H1 (cell line): ENCODE measurements around the gene RUSF1. TPM values are rescaled to one million over a fixed set of nuclear protein-coding genes. Genes with fewer than 3 reads are reported as not detected.

Source experiments
- CTCF ChIA-PET: fragments of 300-600 bp; sonication (Branson Sonifier 250); formaldehyde crosslinking; loops from one replicate; lab custom pipeline; 2021; ENCODE audit not compliant: partially characterized antibody; lab: Charles Lee
- POLR2A ChIA-PET: fragments of 300-600 bp; sonication (Branson Sonifier 250); formaldehyde crosslinking; loops from one replicate; lab custom pipeline; 2021; ENCODE audit warnings: inconsistent platforms; ENCODE audit not compliant: partially characterized antibody; lab: Charles Lee
- DNase-seq, 2 experiments: peaks; one replicate each; pipeline versions ENCODE4 v3.0.0 to v3.0.0-alpha.2; 2010 to 2022; ENCODE audit warnings: low spot score in 2 of 2, low read depth in 1 of 2, mixed read lengths in 1 of 2
- FAIRE-seq: peaks from 2 replicates; lab custom pipeline; 2011; peaks lifted over from hg19 to GRCh38; lab: Jason Lieb, UNC
- H2AFZ ChIP-seq: 2 replicates; pipeline ENCODE4 v1.8.1; 2012; ENCODE audit warnings: low read length, inconsistent platforms
- H2AK5ac ChIP-seq: 2 replicates; pipeline ENCODE4 v1.6.1; 2013; ENCODE audit warnings: low read depth, low read length
- H2BK120ac ChIP-seq: replicated peaks from 2 replicates; pipeline ENCODE3; 2013; ENCODE audit warnings: low read depth, low read length, inconsistent platforms
- H2BK12ac ChIP-seq: 2 replicates; pipeline ENCODE4 v1.6.1; 2013; ENCODE audit warnings: low read depth, low read length
- H2BK15ac ChIP-seq: 2 replicates; pipeline ENCODE4 v1.6.1; 2013; ENCODE audit warnings: low read length
- H2BK20ac ChIP-seq: 2 replicates; pipeline ENCODE4 v1.6.1; 2013; ENCODE audit warnings: low read length
- H2BK5ac ChIP-seq: 2 replicates; pipeline ENCODE4 v1.6.1; 2013; ENCODE audit warnings: low read depth, low read length
- H3K14ac ChIP-seq: 2 replicates; pipeline ENCODE4 v1.6.1; 2013; ENCODE audit warnings: inconsistent platforms; ENCODE audit not compliant: insufficient read length
- H3K18ac ChIP-seq: 2 replicates; pipeline ENCODE4 v1.6.1; 2013; ENCODE audit warnings: low read length; ENCODE audit errors: extremely low read depth
- H3K23ac ChIP-seq: 2 replicates; pipeline ENCODE4 v1.6.1; 2013; ENCODE audit warnings: inconsistent platforms; ENCODE audit not compliant: insufficient read length
- H3K23me2 ChIP-seq: 2 replicates; pipeline ENCODE4 v1.6.1; 2013; ENCODE audit warnings: low read depth, low read length
- H3K27ac ChIP-seq: 2 replicates; pipeline ENCODE4 v1.6.1; 2011; ENCODE audit warnings: low read depth, low read length, inconsistent platforms
- H3K27me3 ChIP-seq, 4 experiments: replicated peaks in 1 of 4; 1 replicate in 1 of 4; 2 replicates in 3 of 4; pipeline versions ENCODE4 v1.6.1 to v1.8.1; 2011 to 2013; ENCODE audit warnings: low read length in 3 of 4, mild to moderate bottlenecking in 3 of 4, inconsistent platforms in 2 of 4, mixed read lengths in 2 of 4, moderate library complexity in 1 of 4; ENCODE audit not compliant: control insufficient read depth in 3 of 4, insufficient read depth in 3 of 4; ENCODE audit errors: extremely low read depth in 1 of 4
- H3K36me3 ChIP-seq, 4 experiments: 2 replicates each; pipeline versions ENCODE4 v1.6.1 to v1.8.1; 2011 to 2013; ENCODE audit warnings: mild to moderate bottlenecking in 4 of 4, low read length in 3 of 4, moderate library complexity in 2 of 4, control low read depth in 1 of 4, inconsistent platforms in 1 of 4; ENCODE audit not compliant: insufficient read depth in 4 of 4, control insufficient read depth in 2 of 4
- H3K4ac ChIP-seq: replicated peaks from 2 replicates; pipeline ENCODE3; 2013; ENCODE audit warnings: low read length, low read depth, mixed read lengths, inconsistent platforms; ENCODE audit not compliant: insufficient read length
- H3K4me1 ChIP-seq, 4 experiments: replicated peaks in 1 of 4; 1 replicate in 1 of 4; 2 replicates in 3 of 4; pipeline versions ENCODE4 v1.6.1 to v1.8.1; 2011 to 2013; ENCODE audit warnings: low read length in 3 of 4, inconsistent platforms in 2 of 4, mixed read lengths in 1 of 4; ENCODE audit not compliant: insufficient read depth in 4 of 4, control insufficient read depth in 3 of 4
- H3K4me2 ChIP-seq, 2 experiments: 2 replicates each; pipeline versions ENCODE4 v1.6.1 to v1.8.1; 2011 to 2013; ENCODE audit warnings: low read depth in 2 of 2, low read length in 2 of 2, control low read depth in 1 of 2, inconsistent platforms in 1 of 2, mild to moderate bottlenecking in 1 of 2; ENCODE audit not compliant: insufficient read depth in 1 of 2
- H3K4me3 ChIP-seq, 4 experiments: fragments of 200-600, 300-600 bp in 1 of 4; sonication (generic), shearing (Covaris generic), sonication (Bioruptor Twin) in 1 of 4; 2 replicates each; pipeline versions ENCODE4 v1.5.1 to v1.8.1; 2011 to 2016; ENCODE audit warnings: low read length in 4 of 4, low read depth in 3 of 4, control low read depth in 2 of 4, inconsistent platforms in 2 of 4, mild to moderate bottlenecking in 2 of 4, mixed read lengths in 1 of 4, moderate library complexity in 1 of 4; ENCODE audit not compliant: insufficient read depth in 2 of 4; ENCODE audit errors: extremely low read depth in 1 of 4
- H3K56ac ChIP-seq: replicated peaks from 2 replicates; pipeline ENCODE3; 2013; ENCODE audit warnings: low read depth, mild to moderate bottlenecking, mixed read lengths, low read length, inconsistent platforms; ENCODE audit not compliant: insufficient read length
- H3K79me1 ChIP-seq: 2 replicates; pipeline ENCODE4 v1.6.1; 2013; ENCODE audit warnings: low read depth, low read length, control low read depth
- H3K79me2 ChIP-seq, 2 experiments: 2 replicates each; pipeline versions ENCODE4 v1.6.1 to v1.8.1; 2012 to 2013; ENCODE audit warnings: low read length in 2 of 2, mild to moderate bottlenecking in 2 of 2, inconsistent platforms in 1 of 2; ENCODE audit not compliant: insufficient read depth in 2 of 2, control insufficient read depth in 1 of 2
- H3K9ac ChIP-seq, 4 experiments: replicated peaks in 1 of 4; 1 replicate in 1 of 4; 2 replicates in 3 of 4; pipeline versions ENCODE4 v1.6.1 to v1.8.1; 2011 to 2013; ENCODE audit warnings: low read depth in 3 of 4, low read length in 3 of 4, control low read depth in 2 of 4, mild to moderate bottlenecking in 2 of 4, moderate library complexity in 2 of 4, inconsistent platforms in 1 of 4; ENCODE audit errors: extremely low read depth in 1 of 4
- H3K9me3 ChIP-seq, 2 experiments: 2 replicates each; pipeline versions ENCODE4 v1.6.1 to v1.8.1; 2012 to 2013; ENCODE audit warnings: mild to moderate bottlenecking in 2 of 2, moderate library complexity in 2 of 2, control low read depth in 1 of 2, inconsistent platforms in 1 of 2, low read depth in 1 of 2, low read length in 1 of 2, mixed read lengths in 1 of 2; ENCODE audit not compliant: insufficient read depth in 2 of 2
- H4K20me1 ChIP-seq, 2 experiments: replicated peaks in 1 of 2; 2 replicates each; pipeline versions ENCODE3 to v1.8.1; 2011 to 2013; ENCODE audit warnings: inconsistent platforms in 2 of 2, low read length in 2 of 2, mild to moderate bottlenecking in 1 of 2; ENCODE audit not compliant: insufficient read depth in 2 of 2, control insufficient read depth in 1 of 2
- H4K5ac ChIP-seq: 2 replicates; pipeline ENCODE4 v1.6.1; 2013; ENCODE audit warnings: low read length, low read depth, mixed read lengths, inconsistent platforms; ENCODE audit not compliant: insufficient read length
- H4K8ac ChIP-seq: 2 replicates; pipeline ENCODE4 v1.8.0; 2013; ENCODE audit warnings: mild to moderate bottlenecking, moderate library complexity, low read length, inconsistent platforms; ENCODE audit not compliant: insufficient read depth; ENCODE audit errors: extremely low read depth
- H4K91ac ChIP-seq: replicated peaks from 2 replicates; pipeline ENCODE3; 2013; ENCODE audit warnings: low read length, mixed read lengths, inconsistent platforms; ENCODE audit not compliant: insufficient read length
- EZH2 ChIP-seq: fragments of 200-600 bp; sonication (generic); IDR thresholded peaks from 2 replicates; pipeline ENCODE4 v1.7.1; 2012; ENCODE audit warnings: low read depth, mild to moderate bottlenecking, moderate library complexity, low read length, inconsistent platforms; ENCODE audit not compliant: severe bottlenecking
- HDAC2 ChIP-seq, 2 experiments: fragments of 300-600 bp in 1 of 2; sonication (generic) in 1 of 2; IDR thresholded peaks; 2 replicates each; pipeline ENCODE4 v1.6.1; 2011 to 2012; ENCODE audit warnings: low read depth in 2 of 2, low read length in 2 of 2, mild to moderate bottlenecking in 2 of 2, moderate library complexity in 2 of 2, borderline replicate concordance in 1 of 2, inconsistent platforms in 1 of 2
- KDM1A ChIP-seq: fragments of 200-600, 300-600 bp; sonication (generic); IDR thresholded peaks from 2 replicates; pipeline ENCODE4 v1.7.1; 2016; ENCODE audit warnings: mild to moderate bottlenecking, low read length, borderline replicate concordance
- KDM4A ChIP-seq: IDR thresholded peaks from one replicate; pipeline ENCODE4 v1.7.1; 2012; ENCODE audit warnings: low read depth, mild to moderate bottlenecking, moderate library complexity, low read length, inconsistent platforms; ENCODE audit not compliant: severe bottlenecking
- MAFK ChIP-seq: IDR thresholded peaks from 2 replicates; pipeline ENCODE4 v1.6.1; 2012; ENCODE audit warnings: low read depth, mild to moderate bottlenecking, improper control_type of control experiment, low read length
- SIX5 ChIP-seq: IDR thresholded peaks from 2 replicates; pipeline ENCODE4 v1.6.1; 2011; ENCODE audit warnings: mild to moderate bottlenecking, low read depth, low read length
- SP1 ChIP-seq: IDR thresholded peaks from 2 replicates; pipeline ENCODE4 v1.6.1; 2011; ENCODE audit warnings: low read depth, low read length
- SUZ12 ChIP-seq: fragments of 200-600 bp; sonication (generic); IDR thresholded peaks from 2 replicates; pipeline ENCODE4 v1.6.1; 2012; ENCODE audit warnings: mild to moderate bottlenecking, inconsistent platforms, low read length, moderate library complexity, mixed read lengths
- ZNF274 ChIP-seq: IDR thresholded peaks from 2 replicates; pipeline ENCODE4 v1.7.0; 2012; ENCODE audit warnings: low read length, borderline replicate concordance; ENCODE audit errors: extremely low read depth
- WGBS, 2 experiments: shearing (Covaris generic) in 1 of 2; methylation state at CpG; one replicate each; pipeline versions ENCODE4 v1.1.6 to v1.1.7; 2013 to 2015; ENCODE audit warnings: low lambda C conversion rate in 2 of 2, mixed read lengths in 2 of 2, inconsistent platforms in 1 of 2, low coverage in 1 of 2, missing lambda C conversion rate in 1 of 2; ENCODE audit not compliant: insufficient replicate concordance in 2 of 2, insufficient coverage in 1 of 2, insufficient read length in 1 of 2; ENCODE audit errors: extremely low coverage in 1 of 2, missing lambda C conversion rate in 1 of 2; 5-methylcytosine and 5-hydroxymethylcytosine counted together
- polyA plus RNA-seq, 7 experiments: library from polyadenylated mRNA; depleted of rRNA in 3 of 7; stranded (reverse) in 5 of 7; unstranded in 2 of 7; fragments of >200 nt in 5 of 7; fragments of 200-250 nt in 2 of 7; gene quantifications; 1 replicate in 5 of 7; 2 replicates in 1 of 7; 4 replicates in 1 of 7; pipeline versions ENCODE4 v1.2.1 to v1.2.3, GENCODE V29; 2011 to 2013; ENCODE audit warnings: missing spikeins in 2 of 7, mixed read lengths in 2 of 7
- total RNA-seq: library from RNA; stranded (reverse); fragmentation: NEBNext Ultra II Directional; extraction: Animal tissue kit (Norgen Biotek cat#: 25700); gene quantifications from 2 replicates; pipeline ENCODE4 v1.2.1, GENCODE V29; 2021
- TF ChIP-seq, protein P1 (sequence below): IDR thresholded peaks from 2 replicates; pipeline ENCODE4 v1.6.1; 2012; ENCODE audit warnings: inconsistent platforms

RUSF1 gene
- total and polyA plus RNA-seq, 2 of the 8 experiments (the other 6 are each of a cell fraction or from before 2014, with no cell fraction given): 22.5 to 33.7 TPM

DNA sequence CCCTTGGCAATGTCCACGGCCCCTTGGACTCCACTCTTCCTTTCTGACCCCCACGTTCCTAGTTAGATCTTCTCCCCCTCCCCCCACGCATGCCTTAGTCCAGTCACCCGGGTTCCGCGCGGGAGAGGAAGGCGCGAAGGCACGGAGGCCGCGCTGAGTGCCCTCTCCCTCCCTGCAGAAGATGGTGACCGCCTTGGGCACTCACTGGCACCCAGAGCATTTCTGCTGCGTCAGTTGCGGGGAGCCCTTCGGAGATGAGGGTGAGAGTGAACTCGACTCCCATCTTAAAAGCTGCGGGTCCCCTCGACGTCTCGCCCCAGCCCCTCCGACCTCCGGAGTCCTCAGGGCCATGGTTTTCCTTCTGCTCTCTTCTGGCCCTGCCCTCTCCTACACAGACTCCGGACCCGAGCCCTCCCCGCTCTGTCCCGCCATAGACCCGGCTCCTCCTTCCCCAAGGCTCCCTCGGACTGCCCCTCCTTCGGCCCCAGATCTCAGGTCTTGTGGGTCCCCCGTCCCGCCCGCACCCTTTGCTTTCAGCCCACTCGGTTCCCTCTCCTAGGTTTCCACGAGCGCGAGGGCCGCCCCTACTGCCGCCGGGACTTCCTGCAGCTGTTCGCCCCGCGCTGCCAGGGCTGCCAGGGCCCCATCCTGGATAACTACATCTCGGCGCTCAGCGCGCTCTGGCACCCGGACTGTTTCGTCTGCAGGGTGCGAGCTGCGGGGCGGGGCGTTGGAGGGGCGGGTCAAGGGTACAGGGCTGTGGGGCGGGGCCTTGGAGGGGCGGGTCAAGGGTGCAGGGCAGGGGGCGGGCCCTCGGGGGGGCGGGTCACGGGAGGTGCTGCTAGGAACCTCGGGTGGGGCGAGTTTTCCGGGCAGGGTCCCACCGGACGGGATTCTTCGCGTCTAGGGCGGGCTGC, 31.6 kb downstream of the RUSF1 start:
- FAIRE-seq (no peak), DNase-seq (peak in 1 of 2 experiments; percentile 86)
- H3K23me2 ChIP-seq: peaks cover 19% of the 10 kb centered on the region; the same call in 1 of the 2 replicates
- no peaks in the 10 kb centered on the region for H3K79me2 ChIP-seq
- no peak overlapping the region for H2BK5ac ChIP-seq
- peak overlapping the region; percentile 41 for H4K5ac ChIP-seq
- peak overlapping the region; percentile 54 to 79 (median 64) for H3K4me3 ChIP-seq
- H3K27ac ChIP-seq: no peak overlapping the region
- peak overlapping the region; percentile 39; the same call in 1 of the 2 replicates for H2BK12ac ChIP-seq
- no peaks in the 10 kb centered on the region for H3K36me3 ChIP-seq
- peak overlapping the region; percentile 43; the same call in 1 of the 2 replicates for H2AFZ ChIP-seq
- no peaks in the 10 kb centered on the region for H3K9me3 ChIP-seq
- no peaks in the 10 kb centered on the region for H3K79me1 ChIP-seq
- no peak overlapping the region for H3K14ac ChIP-seq
- H3K4me1 ChIP-seq: peaks cover 0 to 8% (median 3%) of the 10 kb centered on the region in 4 experiments; a peak in 5 of 7 replicates
- H2BK15ac ChIP-seq: no peak overlapping the region
- peak overlapping the region; percentile 71 for H4K8ac ChIP-seq
- no peak overlapping the region for H3K23ac ChIP-seq
- 5% methylated on average over 23 of the region's 68 CpGs; no CpG with 5 or more reads in 1 of the 2 experiments for WGBS, 2 experiments
- no peak overlapping the region for H2BK120ac ChIP-seq
- no peak overlapping the region for H2BK20ac ChIP-seq
- peak overlapping the region; percentile 62 to 99 for H3K4me2 ChIP-seq
- peak overlapping the region; percentile 28 for H3K4ac ChIP-seq
- peaks cover 2 to 49% (median 35%) of the 10 kb centered on the region in 4 experiments for H3K27me3 ChIP-seq
- H4K91ac ChIP-seq: peak overlapping the region; percentile 82
- peak overlapping the region; percentile 24 for H3K56ac ChIP-seq
- H2AK5ac ChIP-seq: no peak overlapping the region
- CTCF ChIA-PET: interaction anchor here (0.6 to 5.1 kb wide), 11 partner anchors 11 to 432 kb away, joined by 3 to 35 read pairs (median 5); partner anchors contain the start of gene ARMC5
- H4K20me1 ChIP-seq: peaks cover 0 to 4% of the 10 kb centered on the region in 2 experiments
- peak overlapping the region; percentile 62 for H3K18ac ChIP-seq
- POLR2A ChIA-PET: interaction anchor here (0.7 to 6.0 kb wide), 9 partner anchors 11 to 296 kb away, joined by 3 to 40 read pairs (median 4); partner anchors contain the start of genes ARMC5, FUS, RUSF1 and ZNF843
- H3K9ac ChIP-seq: no peak overlapping the region; a peak in 1 of 7 replicates
- TF ChIP-seq SIX5 (no peak), MAFK (peak; percentile 8; the same call in 1 of the 2 replicates), SUZ12 (no peak; the same call in 1 of the 2 replicates), SP1 (no peak), KDM4A (peak; percentile 84), ZNF274 (no peak), KDM1A (no peak), HDAC2 (IDR thresholded peaks at IDR 0.05; ENCODE audit: borderline replicate concordance in 1 of 2, low read depth in 2 of 2, low read length in 2 of 2) (no peak), EZH2 (peak; percentile 16)
- TF ChIP-seq, protein P1, sequence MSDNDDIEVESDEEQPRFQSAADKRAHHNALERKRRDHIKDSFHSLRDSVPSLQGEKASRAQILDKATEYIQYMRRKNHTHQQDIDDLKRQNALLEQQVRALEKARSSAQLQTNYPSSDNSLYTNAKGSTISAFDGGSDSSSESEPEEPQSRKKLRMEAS: no peak
